ENCODE data around the gene FATE1. TPM values are rescaled to one million over a fixed set of nuclear protein-coding genes. Genes with fewer than 3 reads are reported as not detected.

Gene FATE1
- total RNA-seq, 4 donors from 2014 or later: 0.42 TPM; not detected in 3

GRCh38 chrX:151754047-151754429 lies 38.2 kb downstream of the FATE1 start:
- Histone ChIP-seq H3K4me1 (no peaks in the 10 kb centered on the region), H3K9me3 (no peaks in the 10 kb centered on the region), H3K36me3 (no peaks in the 10 kb centered on the region), H3K27me3 (peaks cover 6% of the 10 kb centered on the region), H3K4me3 (no peak overlapping the region), H3K27ac (no peak overlapping the region)
- TF ChIP-seq, protein P1, sequence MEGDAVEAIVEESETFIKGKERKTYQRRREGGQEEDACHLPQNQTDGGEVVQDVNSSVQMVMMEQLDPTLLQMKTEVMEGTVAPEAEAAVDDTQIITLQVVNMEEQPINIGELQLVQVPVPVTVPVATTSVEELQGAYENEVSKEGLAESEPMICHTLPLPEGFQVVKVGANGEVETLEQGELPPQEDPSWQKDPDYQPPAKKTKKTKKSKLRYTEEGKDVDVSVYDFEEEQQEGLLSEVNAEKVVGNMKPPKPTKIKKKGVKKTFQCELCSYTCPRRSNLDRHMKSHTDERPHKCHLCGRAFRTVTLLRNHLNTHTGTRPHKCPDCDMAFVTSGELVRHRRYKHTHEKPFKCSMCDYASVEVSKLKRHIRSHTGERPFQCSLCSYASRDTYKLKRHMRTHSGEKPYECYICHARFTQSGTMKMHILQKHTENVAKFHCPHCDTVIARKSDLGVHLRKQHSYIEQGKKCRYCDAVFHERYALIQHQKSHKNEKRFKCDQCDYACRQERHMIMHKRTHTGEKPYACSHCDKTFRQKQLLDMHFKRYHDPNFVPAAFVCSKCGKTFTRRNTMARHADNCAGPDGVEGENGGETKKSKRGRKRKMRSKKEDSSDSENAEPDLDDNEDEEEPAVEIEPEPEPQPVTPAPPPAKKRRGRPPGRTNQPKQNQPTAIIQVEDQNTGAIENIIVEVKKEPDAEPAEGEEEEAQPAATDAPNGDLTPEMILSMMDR (IDR thresholded peaks at IDR 0.05): no peak
- TF ChIP-seq EP300 (IDR thresholded peaks at IDR 0.05) (no peak), POLR2AphosphoS5 (IDR thresholded peaks at IDR 0.05) (no peak), POLR2A (IDR thresholded peaks at IDR 0.05) (no peak)
- 71% methylated on average over 5 of the region's 6 CpGs; no CpG with 5 or more reads in 1 of the 2 donors for WGBS, 2 donors (ENCODE audit: low coverage in 1 of 2)
- ATAC-seq: no peak

DNA sequence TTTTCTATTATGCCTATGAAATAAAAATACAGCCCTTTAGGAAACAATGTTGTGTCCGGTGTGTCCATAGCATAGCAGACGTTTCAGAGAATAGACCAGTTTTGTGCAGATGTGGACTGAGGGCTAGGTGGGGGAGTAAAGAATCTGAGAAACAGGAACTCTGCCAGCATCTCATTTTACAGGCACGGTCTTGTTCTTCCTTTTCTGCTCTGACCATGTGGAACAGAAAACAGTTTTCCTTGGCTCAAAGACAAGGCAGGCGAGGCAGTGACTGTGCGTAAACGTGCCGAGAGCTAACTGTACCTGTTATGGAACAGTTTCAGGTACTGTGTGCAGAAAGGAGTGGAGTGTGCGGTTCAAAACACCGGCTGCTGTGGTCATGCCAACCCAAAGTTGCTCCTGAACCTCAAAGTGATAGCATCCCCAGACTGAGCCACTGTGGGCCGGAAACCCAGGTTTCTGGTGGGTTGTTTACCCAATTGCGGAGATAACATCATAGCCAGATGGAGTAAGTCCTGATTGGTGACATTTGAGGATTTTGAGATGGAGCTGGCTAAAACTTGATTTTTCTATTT lies 38.9 kb downstream of the FATE1 start:
- ATAC-seq: no peak
- Histone ChIP-seq H3K27ac (no peak overlapping the region), H3K9me3 (no peaks in the 10 kb centered on the region), H3K36me3 (no peaks in the 10 kb centered on the region), H3K4me3 (no peak overlapping the region), H3K4me1 (no peaks in the 10 kb centered on the region), H3K27me3 (peaks cover 3% of the 10 kb centered on the region)
- WGBS, 2 donors (ENCODE audit: low coverage in 1 of 2): 40 to 69% methylated on average over 5 to 8 of the region's 11 CpGs
- TF ChIP-seq, protein P1 (IDR thresholded peaks at IDR 0.05): no peak

DNA sequence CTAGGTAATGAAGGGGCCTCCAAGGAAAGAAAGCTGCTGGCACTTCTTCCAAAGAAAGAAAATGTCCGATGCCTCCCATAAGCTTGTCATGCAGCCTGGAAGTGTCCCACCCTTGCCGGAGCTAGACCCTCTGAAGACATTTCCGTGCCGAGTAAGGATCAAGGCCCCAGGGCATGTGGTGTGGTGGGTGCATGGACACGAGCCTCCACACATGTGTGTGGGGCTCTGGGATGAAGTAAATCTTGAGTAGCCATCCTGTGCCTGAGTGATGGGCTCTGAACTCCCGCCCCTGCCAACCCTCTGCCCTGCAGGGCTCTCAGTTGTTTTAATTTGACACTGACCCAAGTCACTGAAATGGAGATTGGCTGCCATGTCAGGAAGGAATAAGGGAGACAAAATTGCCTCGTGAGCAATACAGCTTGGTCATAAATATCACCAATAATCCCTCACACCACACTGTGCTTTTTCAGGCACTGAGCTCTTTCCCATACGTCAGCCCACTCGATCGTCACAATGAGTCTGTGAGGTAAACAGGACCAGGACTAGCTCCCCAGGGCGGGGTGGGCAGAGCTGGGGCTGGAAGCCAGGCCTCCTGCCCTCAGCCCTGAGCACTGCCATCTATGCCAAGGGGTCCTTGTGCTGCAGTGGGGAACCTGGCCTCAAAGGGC lies 43.3 kb downstream of the FATE1 start:
- H3K27ac ChIP-seq: no peak overlapping the region
- no peak for ATAC-seq
- no peak overlapping the region for H3K4me3 ChIP-seq
- no peaks in the 10 kb centered on the region for H3K27me3 ChIP-seq
- 76 to 100% methylated on average over 1 to 4 of the region's 11 CpGs for WGBS, 2 donors (ENCODE audit: low coverage in 1 of 2)
- no peaks in the 10 kb centered on the region for H3K9me3 ChIP-seq
- H3K36me3 ChIP-seq: no peaks in the 10 kb centered on the region
- H3K4me1 ChIP-seq: no peaks in the 10 kb centered on the region
- TF ChIP-seq POLR2A (IDR thresholded peaks at IDR 0.05) (no peak), POLR2AphosphoS5 (IDR thresholded peaks at IDR 0.05) (no peak), EP300 (IDR thresholded peaks at IDR 0.05) (no peak)
- TF ChIP-seq, protein P1 (IDR thresholded peaks at IDR 0.05): no peak

DNA sequence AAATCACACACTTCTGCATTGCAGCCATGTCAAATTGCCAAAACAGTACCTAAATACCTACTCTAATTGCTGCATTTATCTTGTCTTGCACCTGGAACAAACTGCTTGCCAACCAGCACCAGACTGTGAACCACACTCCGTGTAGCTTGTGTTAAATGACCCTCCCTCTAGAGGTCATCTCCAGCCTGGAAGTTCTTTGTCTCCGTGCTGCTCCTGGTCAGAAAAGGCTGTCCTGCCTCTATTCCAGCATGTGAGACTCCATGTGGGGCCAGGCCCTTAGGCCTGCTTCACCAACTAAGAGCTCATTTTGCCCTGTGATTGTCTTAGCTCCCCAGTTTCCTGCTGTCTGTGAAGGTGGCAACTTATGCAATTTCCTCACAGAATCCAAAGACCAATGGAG lies 47.0 kb downstream of the FATE1 start:
- H3K36me3 ChIP-seq: no peaks in the 10 kb centered on the region
- no peaks in the 10 kb centered on the region for H3K27me3 ChIP-seq
- no CpG with 5 or more reads among the region's 2 CpGs for WGBS, 2 donors (ENCODE audit: low coverage in 1 of 2)
- ATAC-seq: no peak
- no peaks in the 10 kb centered on the region for H3K4me1 ChIP-seq
- H3K27ac ChIP-seq: no peak overlapping the region
- no peak overlapping the region for H3K4me3 ChIP-seq
- no peaks in the 10 kb centered on the region for H3K9me3 ChIP-seq
- TF ChIP-seq POLR2A (IDR thresholded peaks at IDR 0.05): no peak
- TF ChIP-seq EP300 (IDR thresholded peaks at IDR 0.05): no peak
- no peak for TF ChIP-seq POLR2AphosphoS5 (IDR thresholded peaks at IDR 0.05)
- TF ChIP-seq, protein P1 (IDR thresholded peaks at IDR 0.05): no peak

- WGBS, 2 donors (ENCODE audit: low coverage in 1 of 2): no CpG with 5 or more reads among the region's 8 CpGs
- H3K27me3 ChIP-seq: no peaks in the 10 kb centered on the region
These were observed 47.9 kb downstream of the FATE1 start for GRCh38 chrX:151763711-151764110.

More at GRCh38 chrX:151763711-151764110, 47.9 kb downstream of the FATE1 start:
- ATAC-seq: no peak
- no peaks in the 10 kb centered on the region for H3K36me3 ChIP-seq
- no peak overlapping the region for H3K27ac ChIP-seq
- TF ChIP-seq, protein P1 (IDR thresholded peaks at IDR 0.05): no peak
- TF ChIP-seq EP300 (IDR thresholded peaks at IDR 0.05) (no peak), POLR2A (IDR thresholded peaks at IDR 0.05) (no peak), POLR2AphosphoS5 (IDR thresholded peaks at IDR 0.05) (no peak)
- no peak overlapping the region for H3K4me3 ChIP-seq
- no peaks in the 10 kb centered on the region for H3K9me3 ChIP-seq
- no peaks in the 10 kb centered on the region for H3K4me1 ChIP-seq
